SK-N-SH (cell line): ENCODE results near the gene FLT1. TPM values are rescaled to one million over a fixed set of nuclear protein-coding genes. Genes with fewer than 3 reads are reported as not detected.

Experiments
- CTCF ChIA-PET: fragments of 300-600, 350-600 bp; formaldehyde crosslinking; extraction: SDS; loops from one replicate; lab custom pipeline; 2021; lab: Yijun Ruan, JAX
- POLR2A ChIA-PET: fragments of 350-600 bp; sonication (Branson Sonifier 250); formaldehyde crosslinking; extraction: SDS; loops from one replicate; lab custom pipeline; 2020; ENCODE audit warnings: antibody characterized with exemption, inconsistent platforms; lab: Yijun Ruan, JAX
- DNase-seq: peaks from one replicate; pipeline ENCODE4 v3.0.0; 2012
- H2AFZ ChIP-seq: fragments of 200-600 bp; sonication (generic); 2 replicates; pipeline ENCODE4 v1.8.1; 2016; ENCODE audit warnings: antibody characterized with exemption, mild to moderate bottlenecking, low read depth
- H3F3A ChIP-seq: fragments of 200-600 bp; sonication (generic); replicated peaks from 2 replicates; pipeline ENCODE3; 2016; ENCODE audit warnings: antibody characterized with exemption, mild to moderate bottlenecking; ENCODE audit not compliant: insufficient read depth
- H3K27ac ChIP-seq, 2 experiments: fragments of 200-500 bp in 1 of 2; fragments of 200-600 bp in 1 of 2; sonication (Bioruptor generic) in 1 of 2; sonication (generic), shearing (Covaris generic) in 1 of 2; 2 replicates each; pipeline versions ENCODE4 v1.5.1 to v1.6.1; 2014 to 2016; ENCODE audit warnings: low read depth in 2 of 2, inconsistent platforms in 1 of 2, low read length in 1 of 2, mild to moderate bottlenecking in 1 of 2, mixed read lengths in 1 of 2
- H3K27me3 ChIP-seq: fragments of 200-600 bp; sonication (generic), shearing (Covaris generic); 2 replicates; pipeline ENCODE4 v1.6.1; 2016; ENCODE audit warnings: mixed run types; ENCODE audit not compliant: insufficient read depth
- H3K36me3 ChIP-seq, 2 experiments: fragments of 200-500 bp in 1 of 2; fragments of 200-600 bp in 1 of 2; sonication (Bioruptor generic) in 1 of 2; sonication (generic) in 1 of 2; replicated peaks in 1 of 2; 2 replicates each; pipeline versions ENCODE3 to v1.5.1; 2014 to 2016; ENCODE audit warnings: low read length in 1 of 2, mild to moderate bottlenecking in 1 of 2; ENCODE audit not compliant: insufficient read depth in 2 of 2, control insufficient read depth in 1 of 2
- H3K4me1 ChIP-seq, 2 experiments: fragments of 200-500 bp in 1 of 2; fragments of 200-600 bp in 1 of 2; sonication (Bioruptor generic) in 1 of 2; sonication (generic), shearing (Covaris generic) in 1 of 2; 2 replicates each; pipeline versions ENCODE4 v1.5.1 to v1.6.1; 2014 to 2016; ENCODE audit warnings: low read depth in 1 of 2, low read length in 1 of 2, mixed run types in 1 of 2; ENCODE audit not compliant: insufficient read depth in 2 of 2, control insufficient read depth in 1 of 2
- H3K4me2 ChIP-seq: fragments of 200-600 bp; sonication (generic), shearing (Covaris generic); 2 replicates; pipeline ENCODE4 v1.6.1; 2017; ENCODE audit warnings: mixed run types
- H3K4me3 ChIP-seq, 2 experiments: fragments of 200-500 bp in 1 of 2; fragments of 200-600 bp in 1 of 2; sonication (Bioruptor generic) in 1 of 2; sonication (generic), shearing (Covaris generic) in 1 of 2; 2 replicates each; pipeline versions ENCODE4 v1.5.1 to v1.8.1; 2014 to 2016; ENCODE audit warnings: low read depth in 2 of 2, inconsistent platforms in 1 of 2, low read length in 1 of 2, mild to moderate bottlenecking in 1 of 2, mixed read lengths in 1 of 2, moderate library complexity in 1 of 2
- H3K79me2 ChIP-seq: fragments of 200-600 bp; sonication (generic); 2 replicates; pipeline ENCODE4 v1.8.1; 2017; ENCODE audit warnings: mild to moderate bottlenecking; ENCODE audit not compliant: insufficient read depth
- H3K9ac ChIP-seq: fragments of 200-600 bp; sonication (generic); 2 replicates; pipeline ENCODE4 v1.6.1; 2017; ENCODE audit warnings: mixed run types
- H3K9me2 ChIP-seq: fragments of 200-600 bp; sonication (generic); 2 replicates; pipeline ENCODE4 v1.6.1; 2017; ENCODE audit warnings: mixed run types
- H3K9me3 ChIP-seq: fragments of 200-600 bp; sonication (generic); 2 replicates; pipeline ENCODE4 v1.6.1; 2017; ENCODE audit warnings: mixed run types, mild to moderate bottlenecking, moderate library complexity
- H4K20me1 ChIP-seq: fragments of 200-600 bp; sonication (generic); 2 replicates; pipeline ENCODE4 v1.6.1; 2017; ENCODE audit warnings: mild to moderate bottlenecking, mixed run types; ENCODE audit not compliant: insufficient read depth
- CHD2 ChIP-seq: fragments of 150-350 bp; IDR thresholded peaks from 2 replicates; pipeline ENCODE4 v1.6.1; 2018; ENCODE audit warnings: low read length; ENCODE audit not compliant: partially characterized antibody
- EP300 ChIP-seq, 2 experiments: IDR thresholded peaks; 2 replicates each; pipeline versions ENCODE4 v1.4.0 to v1.6.1; 2012; ENCODE audit warnings: borderline replicate concordance in 1 of 2, low read depth in 1 of 2, low read length in 1 of 2
- FOXJ3 ChIP-seq: sonication (generic); formaldehyde crosslinking; IDR thresholded peaks from 2 replicates; pipeline ENCODE4 v1.5.1; 2020; ENCODE audit warnings: mild to moderate bottlenecking, missing genetic modification reagents
- FOXM1 ChIP-seq: IDR thresholded peaks from 2 replicates; pipeline ENCODE4 v1.4.0; 2012; ENCODE audit warnings: low read depth, mild to moderate bottlenecking
- GABPA ChIP-seq: IDR thresholded peaks from 2 replicates; pipeline ENCODE4 v1.4.0; 2012; ENCODE audit warnings: low read depth, mild to moderate bottlenecking
- GATA2 ChIP-seq: sonication (generic); formaldehyde crosslinking; IDR thresholded peaks from 2 replicates; pipeline ENCODE4 v1.5.0; 2020; ENCODE audit warnings: mild to moderate bottlenecking, missing genetic modification reagents
- JUND ChIP-seq: IDR thresholded peaks from 2 replicates; pipeline ENCODE4 v1.4.0; 2012
- MXI1 ChIP-seq: IDR thresholded peaks from 2 replicates; pipeline ENCODE4 v1.6.1; 2012; ENCODE audit warnings: mild to moderate bottlenecking, low read depth, low read length, improper control_type of control experiment
- POLR2AphosphoS5 ChIP-seq: IDR thresholded peaks from 2 replicates; pipeline ENCODE4 v1.6.1; 2012; ENCODE audit warnings: low read depth, low read length
- RAD21 ChIP-seq: IDR thresholded peaks from 2 replicates; pipeline ENCODE4 v1.6.1; 2012; ENCODE audit warnings: mild to moderate bottlenecking, low read length
- RCOR1 ChIP-seq: fragments of 150-350 bp; IDR thresholded peaks from 2 replicates; pipeline ENCODE4 v1.6.1; 2017; ENCODE audit warnings: antibody characterized with exemption, low read length
- RFX5 ChIP-seq: IDR thresholded peaks from 2 replicates; pipeline ENCODE4 v1.6.1; 2012; ENCODE audit warnings: mild to moderate bottlenecking, improper control_type of control experiment, low read length
- SIN3A ChIP-seq: IDR thresholded peaks from 2 replicates; pipeline ENCODE4 v1.6.1; 2012; ENCODE audit warnings: low read depth, mild to moderate bottlenecking, low read length, moderate library complexity, borderline replicate concordance
- TAF1 ChIP-seq: IDR thresholded peaks from 2 replicates; pipeline ENCODE4 v1.6.1; 2012; ENCODE audit warnings: low read depth, mild to moderate bottlenecking, low read length, moderate library complexity, borderline replicate concordance
- TEAD4 ChIP-seq: IDR thresholded peaks from 2 replicates; pipeline ENCODE4 v1.4.0; 2012; ENCODE audit warnings: mild to moderate bottlenecking, borderline replicate concordance; ENCODE audit not compliant: insufficient read depth
- WGBS: methylation state at CpG from one replicate; pipeline ENCODE4 v1.1.6; 2017; ENCODE audit warnings: low lambda C conversion rate; 5-methylcytosine and 5-hydroxymethylcytosine counted together
- polyA plus RNA-seq, 3 experiments: library from polyadenylated mRNA; depleted of rRNA; stranded (reverse); fragments of >200 nt; gene quantifications; 2 replicates each; pipeline ENCODE4 v1.2.3, GENCODE V29; 2012
- TF ChIP-seq, protein P1 (sequence below): IDR thresholded peaks from 2 replicates; pipeline ENCODE4 v1.4.0; 2012; ENCODE audit warnings: low read depth, borderline replicate concordance
- TF ChIP-seq, protein P2 (sequence below): IDR thresholded peaks from 2 replicates; pipeline ENCODE4 v1.6.1; 2012; ENCODE audit warnings: mild to moderate bottlenecking, low read depth, low read length, moderate library complexity

FLT1 gene
- polyA plus RNA-seq, 1 of the 3 experiments (the other 2 are of a cell fraction), result 0.20 TPM

DNA sequence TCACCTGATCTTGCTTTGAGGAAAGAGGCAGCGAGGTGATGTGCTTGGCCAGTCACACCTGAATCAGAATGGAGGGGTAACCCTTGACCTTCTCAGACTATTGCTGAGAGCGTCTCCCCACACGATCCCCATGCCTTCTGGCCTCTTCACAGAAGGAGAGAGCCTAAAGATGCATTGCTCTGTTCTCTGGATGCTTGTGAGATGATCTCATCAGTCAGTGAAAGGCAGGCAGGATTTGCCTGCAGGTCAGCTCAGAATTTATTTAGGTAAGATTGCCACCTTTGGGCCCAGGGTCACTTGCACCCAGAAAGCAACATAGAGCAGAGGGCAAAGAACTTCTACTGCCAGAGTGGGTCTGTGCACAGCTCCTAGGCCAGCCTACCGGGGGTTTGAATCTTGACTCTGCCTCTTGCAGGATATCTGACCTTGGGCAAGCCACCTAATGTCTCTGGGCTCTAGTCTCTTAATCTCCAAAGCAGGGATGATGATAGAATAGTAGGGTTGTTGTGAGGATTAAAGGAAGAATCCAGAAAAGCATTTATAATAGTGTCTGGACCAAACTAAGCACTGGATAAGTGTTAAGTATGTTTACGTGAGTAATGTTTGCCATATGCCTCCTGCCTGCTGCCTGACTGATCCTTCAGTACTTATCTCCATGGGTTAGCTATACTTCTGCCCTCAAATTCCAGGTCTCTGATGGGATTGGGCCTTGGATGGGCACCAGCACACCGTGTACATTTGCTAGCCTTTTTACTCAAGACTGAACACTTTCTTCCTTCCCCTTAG lies 8.4 kb upstream of the FLT1 start:
- no peak for TF ChIP-seq JUND
- TF ChIP-seq SIN3A, result no peak
- no peak for TF ChIP-seq GABPA
- TF ChIP-seq RFX5, result no peak
- Histone ChIP-seq H3K4me3 (no peak overlapping the region), H3F3A (peaks cover 5% of the 10 kb centered on the region), H3K4me1 (no peaks in the 10 kb centered on the region), H3K79me2 (no peaks in the 10 kb centered on the region), H3K27ac (no peak overlapping the region), H2AFZ (no peak overlapping the region), H3K4me2 (no peak overlapping the region), H3K9me2 (no peaks in the 10 kb centered on the region), H4K20me1 (no peaks in the 10 kb centered on the region), H3K9ac (no peak overlapping the region), H3K9me3 (no peaks in the 10 kb centered on the region), H3K27me3 (peaks cover 17% of the 10 kb centered on the region), H3K36me3 (no peaks in the 10 kb centered on the region)
- no peak for DNase-seq
- WGBS, result 18% methylated on average over 5 of the region's 6 CpGs
- POLR2A ChIA-PET, result no interaction called here
- CTCF ChIA-PET, result no interaction called here

DNA sequence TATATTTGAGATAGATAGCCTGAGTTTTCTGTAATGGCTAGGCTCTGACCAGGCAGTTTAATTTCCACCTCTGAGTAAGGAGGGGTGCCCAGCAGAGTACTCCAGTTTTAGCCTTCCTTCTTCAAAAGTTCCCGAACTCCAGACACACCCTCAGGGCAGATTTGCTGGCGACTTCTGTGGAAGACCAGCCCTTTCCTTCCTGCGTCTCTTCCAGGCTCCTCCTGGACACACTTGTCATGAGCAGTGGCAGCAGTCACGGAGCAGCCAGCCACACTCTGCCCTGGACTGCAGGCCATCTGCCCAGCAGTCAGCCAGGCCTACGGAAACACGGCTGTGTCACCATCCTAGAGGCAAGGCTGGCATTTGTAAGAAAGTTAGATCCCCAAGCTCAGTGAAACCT lies 6.6 kb upstream of the FLT1 start:
- TF ChIP-seq RCOR1 (no peak), GABPA (no peak), RAD21 (no peak), TEAD4 (no peak), GATA2 (CRISPR knock-in tag) (no peak), FOXJ3 (no peak), TAF1 (no peak), MXI1 (no peak), POLR2AphosphoS5 (no peak), CHD2 (no peak), FOXM1 (no peak), EP300 (IDR thresholded peaks at IDR 0.05; ENCODE audit: borderline replicate concordance in 1 of 2, low read depth in 1 of 2, low read length in 1 of 2) (no peak)
- TF ChIP-seq, protein P1, sequence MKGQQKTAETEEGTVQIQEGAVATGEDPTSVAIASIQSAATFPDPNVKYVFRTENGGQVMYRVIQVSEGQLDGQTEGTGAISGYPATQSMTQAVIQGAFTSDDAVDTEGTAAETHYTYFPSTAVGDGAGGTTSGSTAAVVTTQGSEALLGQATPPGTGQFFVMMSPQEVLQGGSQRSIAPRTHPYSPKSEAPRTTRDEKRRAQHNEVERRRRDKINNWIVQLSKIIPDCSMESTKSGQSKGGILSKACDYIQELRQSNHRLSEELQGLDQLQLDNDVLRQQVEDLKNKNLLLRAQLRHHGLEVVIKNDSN, result no peak
- TF ChIP-seq, protein P2, sequence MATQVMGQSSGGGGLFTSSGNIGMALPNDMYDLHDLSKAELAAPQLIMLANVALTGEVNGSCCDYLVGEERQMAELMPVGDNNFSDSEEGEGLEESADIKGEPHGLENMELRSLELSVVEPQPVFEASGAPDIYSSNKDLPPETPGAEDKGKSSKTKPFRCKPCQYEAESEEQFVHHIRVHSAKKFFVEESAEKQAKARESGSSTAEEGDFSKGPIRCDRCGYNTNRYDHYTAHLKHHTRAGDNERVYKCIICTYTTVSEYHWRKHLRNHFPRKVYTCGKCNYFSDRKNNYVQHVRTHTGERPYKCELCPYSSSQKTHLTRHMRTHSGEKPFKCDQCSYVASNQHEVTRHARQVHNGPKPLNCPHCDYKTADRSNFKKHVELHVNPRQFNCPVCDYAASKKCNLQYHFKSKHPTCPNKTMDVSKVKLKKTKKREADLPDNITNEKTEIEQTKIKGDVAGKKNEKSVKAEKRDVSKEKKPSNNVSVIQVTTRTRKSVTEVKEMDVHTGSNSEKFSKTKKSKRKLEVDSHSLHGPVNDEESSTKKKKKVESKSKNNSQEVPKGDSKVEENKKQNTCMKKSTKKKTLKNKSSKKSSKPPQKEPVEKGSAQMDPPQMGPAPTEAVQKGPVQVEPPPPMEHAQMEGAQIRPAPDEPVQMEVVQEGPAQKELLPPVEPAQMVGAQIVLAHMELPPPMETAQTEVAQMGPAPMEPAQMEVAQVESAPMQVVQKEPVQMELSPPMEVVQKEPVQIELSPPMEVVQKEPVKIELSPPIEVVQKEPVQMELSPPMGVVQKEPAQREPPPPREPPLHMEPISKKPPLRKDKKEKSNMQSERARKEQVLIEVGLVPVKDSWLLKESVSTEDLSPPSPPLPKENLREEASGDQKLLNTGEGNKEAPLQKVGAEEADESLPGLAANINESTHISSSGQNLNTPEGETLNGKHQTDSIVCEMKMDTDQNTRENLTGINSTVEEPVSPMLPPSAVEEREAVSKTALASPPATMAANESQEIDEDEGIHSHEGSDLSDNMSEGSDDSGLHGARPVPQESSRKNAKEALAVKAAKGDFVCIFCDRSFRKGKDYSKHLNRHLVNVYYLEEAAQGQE, result no peak

More for the DNA sequence above, 6.6 kb upstream of the FLT1 start:
- Histone ChIP-seq H3K27ac (no peak overlapping the region), H3K79me2 (no peaks in the 10 kb centered on the region), H3K27me3 (peaks cover 34% of the 10 kb centered on the region), H3K9ac (no peak overlapping the region), H3K36me3 (no peaks in the 10 kb centered on the region), H3K9me2 (no peaks in the 10 kb centered on the region), H2AFZ (no peak overlapping the region), H3K4me3 (no peak overlapping the region), H3K4me1 (no peaks in the 10 kb centered on the region), H3K4me2 (no peak overlapping the region), H3F3A (peaks cover 5% of the 10 kb centered on the region), H4K20me1 (no peaks in the 10 kb centered on the region), H3K9me3 (no peaks in the 10 kb centered on the region)
- no peak for DNase-seq
- CTCF ChIA-PET, result no interaction called here
- 31% methylated on average over 6 of the region's 6 CpGs for WGBS
- POLR2A ChIA-PET, result no interaction called here
